Activated CD8-positive, alpha-beta memory T cell treated with anti-CD3 and anti-CD28 coated beads for 4 hours (primary cell): ENCODE measurements around the gene USP32.
"Not testable (repeated sequence)": the region's sequence is repeated elsewhere in the genome, so short reads cannot be mapped to it uniquely, and the experiment has no call there.

Source experiments
- DNase-seq, 2 donors: peaks; one replicate each; pipeline ENCODE4 v3.0.0-alpha.2; 2020; ENCODE audit warnings: low read depth in 2 of 2

USP32 gene

DNA sequence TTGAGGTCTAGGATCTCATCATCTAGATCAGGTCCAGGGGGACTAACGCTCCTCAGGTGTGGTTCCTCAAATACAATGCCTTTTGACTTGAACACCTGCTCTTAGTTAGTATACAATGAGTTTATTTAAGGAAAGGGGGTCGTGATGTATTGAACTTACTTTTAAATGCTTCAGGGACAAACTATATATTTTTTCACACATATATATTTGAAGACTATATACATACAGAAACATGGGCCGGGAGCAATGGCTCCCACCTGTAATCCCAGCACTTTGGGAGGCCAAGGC, 11.5 kb upstream of the USP32 start:
- no peak for DNase-seq

DNA sequence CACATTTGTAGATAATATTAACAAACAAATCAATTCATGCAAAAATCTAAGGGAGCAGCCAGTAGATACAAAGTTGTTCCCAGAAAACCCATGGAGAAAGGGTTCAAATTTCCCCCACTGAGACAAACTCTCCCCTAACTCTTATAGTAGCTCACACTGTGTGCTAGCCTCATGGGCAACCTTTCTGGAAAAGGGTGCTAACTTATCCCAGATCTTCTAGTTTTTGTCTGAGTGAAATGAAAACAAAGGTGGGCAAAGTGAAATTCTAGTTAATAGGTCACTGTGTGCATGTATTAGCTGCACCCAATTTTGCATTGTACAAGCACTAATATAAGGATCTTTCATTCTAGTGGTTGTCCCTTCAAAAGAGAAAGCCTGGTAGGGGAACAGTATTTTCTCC, 9.9 kb upstream of the USP32 start:
- no peak for DNase-seq

DNA sequence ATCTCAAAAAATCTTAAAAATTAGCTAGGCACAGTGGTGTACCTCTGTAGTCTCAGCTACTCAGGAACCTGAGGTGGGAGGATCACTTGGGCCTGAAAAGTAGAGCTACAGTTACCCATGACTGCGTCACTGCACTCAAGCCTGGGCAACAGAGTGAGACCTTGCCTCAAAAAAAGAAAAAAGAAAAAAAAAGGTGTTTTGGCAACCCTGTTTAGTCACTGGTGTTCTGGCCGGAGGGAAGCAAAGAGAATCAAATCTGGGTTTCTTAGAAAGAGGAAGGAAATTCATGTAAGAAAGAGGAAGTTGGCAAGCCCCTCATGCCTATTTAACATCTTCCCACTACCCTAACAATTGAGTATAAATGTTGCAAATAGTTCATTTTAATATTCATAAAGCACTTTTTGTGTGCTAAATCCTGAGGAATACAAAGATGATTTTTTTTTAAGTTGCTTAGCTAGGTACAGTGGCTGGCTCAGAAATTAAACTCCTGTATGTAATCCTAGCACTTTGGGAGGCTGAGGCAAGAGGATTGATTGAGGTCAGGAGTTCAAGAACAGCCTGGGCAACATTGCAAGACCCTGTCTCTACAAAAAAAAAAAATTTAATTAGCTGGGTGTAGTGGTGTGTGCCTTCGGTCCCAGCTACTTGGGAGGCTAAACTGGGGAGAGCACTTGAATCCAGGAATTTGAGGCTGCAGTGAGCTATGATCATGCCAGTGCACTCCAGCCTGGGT, 6.5 kb upstream of the USP32 start:
- DNase-seq, result no peak

DNA sequence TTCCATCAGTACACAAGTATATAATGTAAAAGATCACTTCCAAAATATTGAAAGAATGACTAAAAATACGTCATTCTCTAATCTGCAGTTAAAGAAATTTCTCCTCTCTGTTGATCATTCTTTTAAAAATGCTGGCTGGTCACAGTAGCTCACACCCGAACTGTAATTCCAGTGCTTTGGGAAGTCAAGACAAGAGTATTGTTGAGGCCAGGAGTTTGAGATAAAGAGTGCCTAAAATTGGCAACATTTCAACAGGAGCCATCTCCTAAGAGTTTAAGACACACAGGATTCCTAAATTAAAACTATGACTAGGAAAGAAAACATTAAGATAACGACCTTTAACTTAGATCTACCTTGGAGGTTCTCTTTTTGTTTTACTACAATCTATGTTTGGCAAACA, 4.5 kb upstream of the USP32 start:
- DNase-seq, result no peak

DNA sequence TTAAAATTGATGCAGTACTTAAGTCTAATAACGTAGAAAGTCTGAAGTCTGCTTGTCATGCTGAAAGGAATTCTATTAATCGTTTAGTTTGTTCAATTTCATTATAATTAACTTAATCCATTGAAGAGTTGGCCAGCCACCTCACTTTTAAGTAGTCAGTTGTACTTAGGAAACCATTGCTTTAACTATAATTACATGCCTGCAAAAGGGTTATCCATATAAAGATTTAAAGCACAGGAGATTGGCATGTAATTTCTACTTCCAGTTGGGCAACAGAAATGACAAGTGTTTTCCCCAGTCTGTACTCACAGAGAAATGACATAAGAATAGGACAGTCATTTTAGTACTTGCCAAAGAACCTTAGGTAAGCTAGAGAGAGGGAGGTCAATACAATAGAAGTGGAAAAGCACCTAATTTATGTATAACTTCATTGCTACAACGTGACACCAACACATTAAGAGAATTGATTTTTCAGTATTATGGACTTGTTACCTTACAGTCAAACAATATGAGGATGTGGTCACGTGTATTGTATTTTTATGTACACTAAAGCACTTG, 3.7 kb upstream of the USP32 start:
- no peak for DNase-seq

DNA sequence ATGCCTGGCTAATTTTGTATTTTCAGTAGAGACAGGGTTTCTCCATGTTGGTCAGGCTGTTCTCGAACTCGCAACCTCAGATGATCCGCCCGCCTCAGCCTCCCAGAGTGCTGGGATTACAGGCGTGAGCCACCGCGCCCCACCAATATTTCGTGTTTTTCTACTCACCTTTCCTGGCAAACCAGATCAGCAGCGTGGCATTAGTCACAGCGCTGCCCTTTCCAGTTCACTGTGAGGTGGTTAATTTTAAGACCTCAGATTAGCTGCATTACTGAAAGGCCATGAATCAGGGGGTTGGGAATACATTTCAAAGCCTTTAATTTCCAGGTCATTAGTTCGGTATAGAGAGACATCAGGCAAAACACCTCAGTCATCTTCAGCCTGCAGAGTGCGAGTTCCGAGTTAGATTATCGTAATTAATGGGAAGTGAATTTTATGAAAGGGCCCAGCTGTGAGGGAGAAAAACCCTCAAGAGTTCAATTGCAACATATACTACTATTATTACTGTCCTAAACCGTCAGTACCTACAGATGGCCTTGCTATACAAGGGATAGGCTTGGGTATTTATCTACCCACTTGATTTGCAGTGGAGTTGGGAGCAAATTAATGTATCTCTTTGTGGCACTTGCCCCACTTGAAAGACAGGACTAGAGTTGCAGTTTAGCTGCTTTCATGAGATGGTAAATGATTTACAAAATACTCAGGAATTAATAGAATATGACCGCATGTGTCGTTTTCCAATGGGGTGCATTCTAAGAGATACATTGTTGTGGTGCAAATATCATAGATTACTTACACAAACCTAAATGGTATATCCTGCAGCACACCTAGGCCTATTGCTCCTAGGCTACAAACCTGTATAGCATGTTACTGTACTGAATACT, 2.1 kb upstream of the USP32 start:
- no peak for DNase-seq

DNA sequence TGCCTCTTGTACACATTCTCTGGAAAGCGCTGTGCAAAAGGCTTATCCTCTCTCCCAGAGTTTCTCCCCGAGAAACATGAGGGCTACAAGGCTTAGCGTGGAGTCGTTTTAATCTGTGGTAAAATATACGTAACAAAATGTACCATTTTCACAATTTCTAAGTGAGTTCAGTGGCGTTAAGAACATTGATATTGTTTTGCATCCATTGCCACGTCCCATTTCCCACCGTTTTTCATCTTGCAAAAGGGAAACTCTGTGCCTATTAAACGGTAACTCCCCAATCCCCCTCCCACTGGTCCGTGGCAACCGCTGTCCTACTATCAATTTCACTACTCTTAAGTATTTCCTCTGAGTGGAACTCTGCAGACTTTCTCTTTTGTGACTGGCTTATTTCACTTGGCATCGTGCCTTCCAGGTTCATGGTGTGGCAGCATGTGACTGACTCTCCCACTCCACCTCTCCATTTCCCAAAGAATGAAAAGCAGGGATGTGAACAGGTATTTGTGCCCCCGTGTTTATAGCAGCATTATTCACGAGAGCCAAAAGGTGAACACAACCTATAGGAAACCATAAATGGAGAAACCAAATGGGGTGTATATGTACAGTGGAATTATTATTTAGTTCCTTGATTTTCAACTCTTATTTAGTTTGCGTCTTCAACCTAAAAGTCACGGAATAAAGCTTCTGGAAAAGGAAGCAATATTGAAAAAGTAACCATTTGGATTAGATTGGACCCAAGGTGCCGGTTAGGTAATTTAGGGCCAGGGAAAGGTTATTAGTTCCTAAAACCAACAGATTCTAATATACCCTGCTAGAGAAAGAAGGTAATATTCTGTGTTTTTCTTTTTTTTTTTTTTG, 1.1 kb upstream of the USP32 start:
- no peak for DNase-seq

DNA sequence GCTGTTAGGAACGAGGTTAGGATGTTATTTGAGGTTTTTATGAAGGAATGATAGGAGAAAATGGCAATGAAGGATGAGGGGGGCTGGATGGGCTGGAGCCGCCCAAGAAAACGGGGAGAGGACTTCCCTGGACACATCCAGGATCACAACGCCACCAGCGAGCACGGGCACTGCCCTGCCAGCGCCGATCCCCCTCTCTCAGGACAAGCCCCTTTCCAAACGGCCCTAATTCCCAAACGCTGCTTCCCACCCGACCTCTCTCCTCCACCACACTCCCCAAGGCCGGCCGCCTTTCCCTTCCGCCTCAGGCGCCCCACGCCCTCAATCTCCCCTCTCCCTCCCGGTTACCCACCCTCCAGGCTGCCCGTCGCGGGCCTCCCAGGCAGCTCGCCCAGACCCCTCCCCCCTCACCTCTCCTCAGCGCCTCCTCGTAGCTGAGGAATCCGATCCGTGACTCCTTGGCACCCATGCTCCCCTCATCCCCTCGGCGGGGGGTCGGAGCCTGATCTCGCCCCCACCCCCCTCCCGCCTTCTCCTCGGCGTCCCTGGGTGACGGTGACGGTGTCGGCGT, 377 bp downstream of the USP32 start:
- no peak for DNase-seq

DNA sequence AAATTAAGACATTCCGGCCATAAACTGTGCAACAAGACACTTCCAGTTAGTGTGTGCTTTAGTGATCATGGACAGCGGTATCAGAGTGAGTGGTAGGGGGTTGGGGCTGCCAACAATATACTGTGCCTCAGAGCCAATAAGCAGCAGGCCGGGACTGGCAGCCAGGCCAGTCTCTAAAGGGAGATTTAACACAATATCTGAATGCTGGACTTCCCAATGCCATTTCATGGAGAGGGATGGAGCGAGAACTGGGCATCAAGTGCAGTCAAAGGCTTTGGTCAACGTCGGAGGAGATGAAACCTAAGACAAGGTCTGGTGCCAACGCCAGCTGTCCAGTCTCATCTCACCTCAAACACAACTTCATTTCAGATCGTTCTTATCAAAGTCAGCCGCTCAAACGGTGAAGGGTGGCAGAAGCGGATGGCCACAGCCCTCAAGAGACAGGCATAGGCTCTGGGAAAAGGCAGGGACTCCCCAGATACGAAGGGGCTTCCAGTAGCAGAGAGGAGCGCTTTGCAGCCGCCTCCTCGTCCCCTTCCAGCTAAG, 935 bp downstream of the USP32 start:
- no peak for DNase-seq

DNA sequence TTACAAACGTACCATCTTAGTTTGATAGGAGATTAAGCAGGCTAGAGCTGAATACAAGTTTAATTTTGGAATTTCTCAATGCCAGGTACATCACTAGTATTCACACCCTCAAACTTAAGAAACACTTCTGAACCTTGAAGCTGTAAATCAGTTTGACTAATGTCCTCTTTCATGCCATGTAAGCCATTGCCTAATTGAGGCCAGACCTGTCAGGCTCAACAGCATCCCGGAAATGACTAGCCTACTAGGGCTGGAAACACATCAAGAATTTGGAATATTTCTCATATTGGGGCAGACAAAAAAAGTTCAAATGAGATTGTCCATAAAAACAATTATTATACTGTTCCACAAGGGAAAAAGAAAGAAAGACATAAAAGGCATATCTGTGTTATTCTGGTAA, 1.7 kb downstream of the USP32 start:
- DNase-seq, result no peak

DNA sequence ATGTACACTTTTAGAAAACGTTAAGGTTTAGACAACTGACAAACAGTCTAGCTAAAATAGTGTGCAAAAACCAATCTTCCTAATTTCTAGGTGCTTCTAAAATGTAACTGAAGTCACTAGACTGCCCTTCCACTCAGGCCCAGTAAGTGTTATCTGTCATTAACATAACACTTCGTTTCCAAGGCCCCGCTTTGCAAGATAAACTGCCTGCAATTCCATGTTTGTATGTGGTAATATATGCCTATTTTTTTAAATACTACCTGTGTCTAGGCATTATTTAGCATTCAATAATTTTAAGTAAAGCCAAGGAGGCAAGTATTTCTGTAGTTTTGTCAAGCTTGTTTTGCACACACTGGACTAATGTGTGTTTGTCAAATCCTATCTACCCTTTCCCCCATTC, 3.2 kb downstream of the USP32 start:
- no peak for DNase-seq

DNA sequence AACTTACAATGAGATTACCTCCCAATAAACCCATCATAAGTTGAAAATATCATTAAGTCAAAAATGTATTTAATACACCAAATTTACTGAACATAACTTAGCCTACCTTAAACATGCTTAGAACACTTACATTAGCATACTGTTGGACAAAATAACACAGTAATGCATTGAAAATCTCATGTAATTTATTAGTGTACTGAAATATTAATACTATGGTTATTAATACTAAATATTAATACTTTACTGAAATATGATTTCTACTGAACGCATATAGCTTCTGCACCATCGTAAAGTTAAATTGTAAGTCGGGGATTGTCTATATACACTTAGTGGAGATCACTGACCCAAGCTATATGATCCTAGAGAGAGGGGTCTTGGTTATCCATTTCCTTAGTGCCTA, 4.3 kb downstream of the USP32 start:
- DNase-seq, result no peak

DNA sequence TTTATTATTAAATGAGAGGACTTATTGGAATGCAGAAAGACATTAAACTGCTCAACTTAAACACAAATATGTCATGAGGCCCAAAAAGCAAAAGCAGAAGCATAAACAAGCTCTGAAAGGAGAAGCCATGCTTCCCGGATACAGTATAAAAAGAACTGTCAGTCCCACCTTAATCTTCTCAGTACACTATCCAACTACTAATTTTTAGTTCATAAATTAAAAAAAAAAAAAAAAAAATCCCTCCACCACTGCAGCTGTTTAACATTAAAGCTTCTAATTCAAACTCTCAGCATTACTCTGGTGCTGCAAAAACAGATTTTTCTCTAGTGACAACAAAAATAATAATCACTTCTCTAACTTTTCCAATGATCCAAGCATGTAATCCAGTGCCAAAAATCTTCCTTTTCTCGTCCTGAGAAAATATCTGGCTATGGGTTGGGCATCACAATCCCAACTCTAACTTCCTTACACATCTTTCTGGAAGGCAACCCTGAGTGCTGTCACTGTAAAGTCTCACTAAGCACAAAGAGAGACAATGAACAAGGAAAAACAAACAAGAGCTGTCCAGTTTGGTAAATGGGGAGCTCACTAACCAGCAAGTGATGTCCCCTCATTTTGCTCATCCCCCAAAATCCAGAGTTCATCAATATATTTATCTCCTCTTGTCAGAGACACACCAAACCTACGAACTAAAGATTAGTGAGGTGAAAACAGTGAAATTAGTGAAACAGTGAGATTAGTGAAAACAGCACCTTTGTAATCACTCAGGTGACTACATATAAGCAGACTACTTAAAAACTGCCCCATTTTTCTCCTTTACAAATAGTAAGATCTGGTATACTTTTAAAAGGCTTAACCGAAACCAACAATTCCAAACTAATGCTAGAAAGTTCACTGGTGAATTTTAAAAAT, 5.5 kb downstream of the USP32 start:
- DNase-seq, result no peak

DNA sequence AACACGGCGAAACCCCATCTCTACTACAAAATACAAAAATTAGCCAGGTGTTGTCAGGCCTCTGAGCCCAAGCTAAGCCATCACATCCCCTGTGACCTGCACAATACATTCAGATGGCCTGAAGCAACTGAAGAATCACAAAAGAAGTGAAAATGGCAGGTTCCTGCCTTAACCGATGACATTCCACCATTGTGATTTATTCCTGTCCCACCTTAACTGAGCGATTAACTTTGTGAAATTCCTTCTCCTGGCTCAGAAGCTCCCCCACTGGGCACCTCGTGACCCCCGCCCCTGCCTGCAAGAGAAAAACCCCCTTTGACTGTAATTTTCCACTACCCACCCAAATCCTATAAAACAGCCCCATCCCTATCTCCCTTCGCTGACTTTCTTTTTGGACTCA, 7.0 kb downstream of the USP32 start:
- not testable (repeated sequence) for DNase-seq

DNA sequence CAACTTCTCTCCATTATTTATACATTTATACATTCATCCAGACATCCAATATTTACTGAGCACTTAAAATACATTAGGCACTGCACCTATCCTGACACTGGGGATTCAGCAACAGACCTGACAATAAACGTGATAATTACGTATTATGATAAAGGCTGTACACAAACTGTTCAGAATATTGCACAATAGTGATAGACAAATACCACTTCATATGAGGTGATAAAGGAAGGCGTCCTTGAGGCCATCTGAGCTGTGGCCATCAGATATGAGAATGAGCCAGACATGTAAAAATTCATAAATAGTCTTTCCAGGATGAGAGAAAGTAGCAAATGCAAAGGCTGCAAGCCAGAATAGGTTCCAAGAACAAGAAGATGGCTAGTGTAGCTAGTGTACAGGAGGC, 8.6 kb downstream of the USP32 start:
- no peak for DNase-seq

DNA sequence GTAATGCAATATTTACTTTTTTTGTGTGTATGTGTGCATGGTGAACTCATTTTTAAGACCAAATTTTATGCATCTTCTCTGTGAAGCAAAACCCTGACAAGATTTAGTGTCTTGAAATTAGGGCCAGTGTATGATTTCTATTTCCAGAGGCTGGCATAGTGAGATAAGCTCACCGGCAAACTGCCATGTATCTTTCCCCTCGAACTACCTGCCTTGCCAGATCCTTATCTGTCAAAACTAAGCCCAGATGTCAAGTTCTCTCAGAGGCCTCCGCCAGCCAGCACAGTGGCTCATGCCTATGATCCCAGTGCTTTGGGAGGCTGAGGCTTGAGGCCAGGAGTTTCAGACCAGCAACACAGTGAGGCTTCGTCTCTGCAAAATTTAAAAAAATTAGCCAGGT, 10.0 kb downstream of the USP32 start:
- no peak for DNase-seq

DNA sequence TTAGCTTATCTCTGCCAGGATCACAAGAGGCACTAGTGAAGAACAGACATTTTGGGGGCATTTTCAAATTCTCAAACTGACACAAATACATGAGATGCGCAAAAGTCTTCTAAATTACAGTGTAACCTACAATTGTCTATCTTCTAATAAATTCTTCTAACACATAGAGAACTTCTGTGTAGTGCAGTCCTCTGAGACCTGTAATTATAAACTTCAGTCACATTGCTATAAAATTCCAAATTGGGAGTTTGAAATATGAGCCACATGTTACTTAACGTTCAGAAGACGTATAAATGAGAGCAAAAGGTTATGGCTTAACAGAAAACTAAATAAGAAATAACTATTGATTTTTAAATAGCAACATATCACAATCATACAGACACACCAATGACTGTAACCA, 12.5 kb downstream of the USP32 start:
- DNase-seq, result not testable (repeated sequence)

DNA sequence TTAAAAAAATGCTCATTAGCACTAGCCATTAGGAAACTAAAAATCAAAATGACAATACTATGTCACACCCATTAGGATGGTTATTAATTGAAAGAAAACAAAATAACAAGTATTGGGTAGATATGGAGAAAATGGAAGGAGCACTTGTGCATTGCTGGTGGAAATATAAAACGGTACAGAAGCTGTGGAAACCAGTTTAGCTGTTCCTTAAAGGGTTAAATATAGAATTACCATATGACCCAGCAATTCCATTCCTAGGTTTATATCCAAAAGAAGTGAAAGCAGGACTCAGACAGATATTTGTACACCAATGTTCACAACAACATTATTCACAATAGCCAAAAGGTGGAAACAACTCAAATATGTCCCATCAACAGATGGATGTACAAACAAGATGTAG, 13.7 kb downstream of the USP32 start:
- not testable (repeated sequence) for DNase-seq

DNA sequence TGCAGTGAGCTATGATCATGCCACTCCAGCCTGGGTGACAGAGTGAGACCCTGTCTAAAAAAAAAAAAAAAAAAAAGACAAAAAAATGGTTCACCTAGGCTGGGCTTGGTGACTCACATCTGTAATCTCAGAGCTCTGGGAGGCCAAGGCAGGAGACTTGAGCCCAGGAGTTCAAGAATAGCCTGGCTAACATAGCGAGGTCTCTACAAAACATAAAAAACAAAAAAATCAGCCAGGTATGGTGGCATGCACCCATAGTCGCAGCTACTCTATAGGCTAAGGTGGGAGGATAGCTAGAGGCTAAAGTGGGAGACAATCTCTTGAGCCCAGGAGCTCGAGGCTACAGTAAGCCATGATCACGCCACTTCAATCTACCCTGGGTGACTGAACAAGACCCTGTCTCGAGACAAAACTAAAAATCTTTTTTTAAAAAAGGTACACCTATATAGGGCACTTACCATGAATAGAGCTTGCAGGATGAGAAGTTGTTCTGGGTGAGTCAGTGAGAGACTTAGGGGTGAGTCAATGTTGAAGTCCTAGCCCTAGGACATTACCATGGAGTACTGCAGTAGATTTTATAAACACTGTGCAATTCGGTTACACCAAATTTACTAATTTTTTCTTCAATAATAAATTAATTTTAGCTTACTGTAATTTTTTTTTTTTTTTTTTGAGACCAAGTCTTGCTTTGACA, 19.0 kb downstream of the USP32 start:
- DNase-seq, result no peak
